Renal cortical epithelial cell (primary cell): ENCODE measurements around the gene MON1B. TPM values are rescaled to one million over a fixed set of nuclear protein-coding genes. Genes with fewer than 3 reads are reported as not detected.

Source experiments
- DNase-seq: peaks from one replicate; pipeline ENCODE4 v3.0.0-alpha.2; 2011; ENCODE audit warnings: low read depth
- total RNA-seq: library from RNA; depleted of rRNA; stranded (reverse); fragments of >200 nt; gene quantifications from 2 replicates; pipeline ENCODE4 v1.2.3, GENCODE V29; 2014

MON1B gene
- total RNA-seq, 1 donor from 2014 or later: 14.1 TPM

GRCh38 chr16:77246150-77246549 lies 55.2 kb downstream of the MON1B start:
- DNase-seq: no peak

GRCh38 chr16:77250400-77250799 lies 59.4 kb downstream of the MON1B start:
- DNase-seq: no peak

Other genes with a start within 250 kb of the MON1B start
- 1.4 and 3.5 TPM in 2 replicates for gene SYCE1L, start 8.2 kb downstream of the MON1B start, total RNA-seq
- 0.10 and 0.17 TPM in 2 replicates for gene ADAMTS18, start 243.8 kb downstream of the MON1B start, total RNA-seq